MG63 (cell line): ENCODE measurements around the gene EIF3K. TPM values are rescaled to one million over a fixed set of nuclear protein-coding genes. Genes with fewer than 3 reads are reported as not detected.

ENCODE experiments used
- DNase-seq: peaks from one replicate; pipeline ENCODE4 v3.0.0-alpha.2; 2020
- H3K27me3 ChIP-seq: fragments of 250-450 bp; sonication (Bioruptor Pico); 2 replicates; pipeline ENCODE4 v1.5.1; 2020; ENCODE audit warnings: mild to moderate bottlenecking, moderate library complexity
- H3K36me3 ChIP-seq: fragments of 250-450 bp; sonication (Bioruptor Pico); 2 replicates; pipeline ENCODE4 v1.5.1; 2020; ENCODE audit warnings: mild to moderate bottlenecking, moderate library complexity
- H3K4me3 ChIP-seq: fragments of 250-450 bp; sonication (Bioruptor Pico); 2 replicates; pipeline ENCODE4 v1.5.1; 2020; ENCODE audit warnings: mild to moderate bottlenecking, moderate library complexity
- H3K9me3 ChIP-seq: fragments of 250-450 bp; sonication (Bioruptor Pico); 2 replicates; pipeline ENCODE4 v1.5.1; 2020; ENCODE audit warnings: mild to moderate bottlenecking, moderate library complexity
- total RNA-seq: library from RNA; depleted of rRNA; stranded (reverse); fragments of >200 nt; shearing (Covaris generic); gene quantifications from 2 replicates; pipeline ENCODE4 v1.2.3, GENCODE V29; 2014; ENCODE audit warnings: low replicate concordance; rRNA removed

Gene EIF3K
- total RNA-seq, 1 experiment from 2014 or later = 669 TPM

GRCh38 chr19:38685666-38686529 lies 66.9 kb downstream of the EIF3K start:
- peak; percentile 48 for DNase-seq
- H3K27me3 ChIP-seq = no peaks in the 10 kb centered on the region
- H3K4me3 ChIP-seq = no peak overlapping the region
- H3K9me3 ChIP-seq = no peaks in the 10 kb centered on the region
- H3K36me3 ChIP-seq = peaks cover 71% of the 10 kb centered on the region

GRCh38 chr19:38686530-38686888 lies 67.5 kb downstream of the EIF3K start:
- H3K4me3 ChIP-seq = no peak overlapping the region
- no peaks in the 10 kb centered on the region for H3K9me3 ChIP-seq
- DNase-seq = no peak
- peaks cover 70% of the 10 kb centered on the region for H3K36me3 ChIP-seq
- H3K27me3 ChIP-seq = no peaks in the 10 kb centered on the region

Other genes starting within 250 kb of the EIF3K start
- 509 and 658 TPM in 2 replicates for gene PSMD8, start 244.6 kb upstream of the EIF3K start, total RNA-seq
- not detected in 2 replicates for gene GGN, start 231.2 kb upstream of the EIF3K start, total RNA-seq
- 0.49 and 4.5 TPM in 2 replicates for gene SPRED3, start 230.5 kb upstream of the EIF3K start, total RNA-seq
- 12.7 and 15.3 TPM in 2 replicates for gene FAM98C, start 216.1 kb upstream of the EIF3K start, total RNA-seq
- not detected in 2 replicates for gene RASGRP4, start 193.0 kb upstream of the EIF3K start, total RNA-seq
- gene RYR1, start 185.5 kb upstream of the EIF3K start, total RNA-seq = not detected in 2 replicates
- 0.30 TPM in 1 of 2 replicates, not detected in the other for gene MAP4K1, start 1.2 kb upstream of the EIF3K start, total RNA-seq
- gene ACTN4, start 28.5 kb downstream of the EIF3K start, total RNA-seq = 476 and 621 TPM in 2 replicates
- gene CAPN12, start 125.3 kb downstream of the EIF3K start, total RNA-seq = not detected in 2 replicates
- not detected in 2 replicates for gene LGALS7, start 154.3 kb downstream of the EIF3K start, total RNA-seq
- gene LGALS7B, start 170.0 kb downstream of the EIF3K start, total RNA-seq = not detected in 2 replicates
- gene LGALS4, start 193.8 kb downstream of the EIF3K start, total RNA-seq = not detected in 2 replicates
- gene ECH1, start 212.6 kb downstream of the EIF3K start, total RNA-seq = 76.7 and 102 TPM in 2 replicates
- gene HNRNPL, start 230.8 kb downstream of the EIF3K start, total RNA-seq = 385 and 511 TPM in 2 replicates